ENCODE data around the gene NAPA. TPM values are rescaled to one million over a fixed set of nuclear protein-coding genes. Genes with fewer than 3 reads are reported as not detected.

The NAPA gene
- total RNA-seq, 1 experiment from 2014 or later = 61.3 TPM

DNA sequence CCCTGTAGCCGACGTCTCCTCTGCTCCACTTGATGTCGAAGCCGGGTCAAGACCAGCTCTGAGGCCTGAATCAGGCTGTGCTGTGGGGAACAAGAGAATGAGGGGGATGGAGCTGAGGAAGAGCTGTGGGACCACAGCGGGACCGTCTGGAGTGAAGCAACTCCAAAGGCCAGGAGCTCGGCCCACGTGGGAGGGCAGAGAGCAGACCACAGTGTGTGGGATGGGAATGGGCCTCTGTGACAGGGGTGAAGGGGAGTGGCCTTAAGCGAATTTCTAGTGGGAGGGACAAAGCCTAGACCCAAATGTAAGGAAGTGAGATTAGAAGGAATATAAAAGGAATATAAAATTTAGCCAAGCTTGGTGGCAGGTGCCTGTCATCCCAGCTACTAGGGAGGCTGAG, 39.4 kb downstream of the NAPA start (continued):
- TF ChIP-seq, protein P1, sequence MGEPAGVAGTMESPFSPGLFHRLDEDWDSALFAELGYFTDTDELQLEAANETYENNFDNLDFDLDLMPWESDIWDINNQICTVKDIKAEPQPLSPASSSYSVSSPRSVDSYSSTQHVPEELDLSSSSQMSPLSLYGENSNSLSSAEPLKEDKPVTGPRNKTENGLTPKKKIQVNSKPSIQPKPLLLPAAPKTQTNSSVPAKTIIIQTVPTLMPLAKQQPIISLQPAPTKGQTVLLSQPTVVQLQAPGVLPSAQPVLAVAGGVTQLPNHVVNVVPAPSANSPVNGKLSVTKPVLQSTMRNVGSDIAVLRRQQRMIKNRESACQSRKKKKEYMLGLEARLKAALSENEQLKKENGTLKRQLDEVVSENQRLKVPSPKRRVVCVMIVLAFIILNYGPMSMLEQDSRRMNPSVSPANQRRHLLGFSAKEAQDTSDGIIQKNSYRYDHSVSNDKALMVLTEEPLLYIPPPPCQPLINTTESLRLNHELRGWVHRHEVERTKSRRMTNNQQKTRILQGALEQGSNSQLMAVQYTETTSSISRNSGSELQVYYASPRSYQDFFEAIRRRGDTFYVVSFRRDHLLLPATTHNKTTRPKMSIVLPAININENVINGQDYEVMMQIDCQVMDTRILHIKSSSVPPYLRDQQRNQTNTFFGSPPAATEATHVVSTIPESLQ (CRISPR knock-in tag; IDR thresholded peaks at IDR 0.05) = no peak
- TF ChIP-seq SMAD3 (CRISPR knock-in tag; IDR thresholded peaks at IDR 0.05; ENCODE audit: borderline replicate concordance) = no peak

DNA sequence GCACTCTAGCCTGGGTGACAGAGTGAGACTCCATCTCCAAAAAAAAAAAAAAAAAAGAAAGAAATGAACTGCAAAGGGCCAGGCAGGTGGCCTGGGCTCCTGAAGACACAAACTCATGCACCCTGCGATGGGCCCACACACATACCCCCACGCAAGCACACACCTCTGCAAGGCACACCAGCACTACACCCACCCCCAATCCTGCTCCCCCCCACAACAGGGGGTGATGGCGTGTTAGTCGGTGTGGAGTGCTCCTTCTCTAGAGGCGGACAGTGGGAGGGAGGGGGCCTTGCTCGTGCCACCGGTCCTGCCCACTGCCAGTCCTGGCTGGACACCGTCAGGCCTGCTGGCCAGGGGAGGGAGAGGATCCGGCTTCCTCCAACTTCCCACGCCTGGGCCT, 41.5 kb downstream of the NAPA start:
- H3K27me3 Mint-ChIP-seq (ENCODE audit: low read depth) = peaks cover 15% of the 10 kb centered on the region
- H3K4me1 Mint-ChIP-seq = peaks cover 27% of the 10 kb centered on the region
- DNase-seq (ENCODE audit: low spot score) (no peak), ATAC-seq (no peak)
- ChIA-PET CTCF (interaction anchor here (0.6 to 3.2 kb wide), 3 partner anchors 10 to 234 kb away, joined by 3 to 15 read pairs (median 3); partner anchors contain the start of gene KPTN), POLR2A (no interaction called here)
- no peak overlapping the region for H3K4me3 Mint-ChIP-seq
- no peaks in the 10 kb centered on the region for H3K36me3 Mint-ChIP-seq
- no peaks in the 10 kb centered on the region for H3K9me3 Mint-ChIP-seq
- TF ChIP-seq, protein P2, sequence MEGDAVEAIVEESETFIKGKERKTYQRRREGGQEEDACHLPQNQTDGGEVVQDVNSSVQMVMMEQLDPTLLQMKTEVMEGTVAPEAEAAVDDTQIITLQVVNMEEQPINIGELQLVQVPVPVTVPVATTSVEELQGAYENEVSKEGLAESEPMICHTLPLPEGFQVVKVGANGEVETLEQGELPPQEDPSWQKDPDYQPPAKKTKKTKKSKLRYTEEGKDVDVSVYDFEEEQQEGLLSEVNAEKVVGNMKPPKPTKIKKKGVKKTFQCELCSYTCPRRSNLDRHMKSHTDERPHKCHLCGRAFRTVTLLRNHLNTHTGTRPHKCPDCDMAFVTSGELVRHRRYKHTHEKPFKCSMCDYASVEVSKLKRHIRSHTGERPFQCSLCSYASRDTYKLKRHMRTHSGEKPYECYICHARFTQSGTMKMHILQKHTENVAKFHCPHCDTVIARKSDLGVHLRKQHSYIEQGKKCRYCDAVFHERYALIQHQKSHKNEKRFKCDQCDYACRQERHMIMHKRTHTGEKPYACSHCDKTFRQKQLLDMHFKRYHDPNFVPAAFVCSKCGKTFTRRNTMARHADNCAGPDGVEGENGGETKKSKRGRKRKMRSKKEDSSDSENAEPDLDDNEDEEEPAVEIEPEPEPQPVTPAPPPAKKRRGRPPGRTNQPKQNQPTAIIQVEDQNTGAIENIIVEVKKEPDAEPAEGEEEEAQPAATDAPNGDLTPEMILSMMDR (IDR thresholded peaks at IDR 0.05) = no peak
- TF ChIP-seq NFYB (CRISPR knock-in tag; conservative IDR thresholded peaks at IDR 0.05; ENCODE audit: low read depth) (no peak), NFE2L1 (CRISPR knock-in tag; IDR thresholded peaks at IDR 0.05) (no peak), ZNF512 (CRISPR knock-in tag; IDR thresholded peaks at IDR 0.05; ENCODE audit: borderline replicate concordance) (no peak), PRRX2 (CRISPR knock-in tag; IDR thresholded peaks at IDR 0.05) (no peak), PREB (CRISPR knock-in tag; IDR thresholded peaks at IDR 0.05; ENCODE audit: borderline replicate concordance) (no peak), FOXK1 (CRISPR knock-in tag; IDR thresholded peaks at IDR 0.05) (no peak), ZNF317 (CRISPR knock-in tag; IDR thresholded peaks at IDR 0.05; ENCODE audit: borderline replicate concordance, low read depth) (no peak), GRHL2 (CRISPR knock-in tag; IDR thresholded peaks at IDR 0.05; ENCODE audit: insufficient replicate concordance, severe bottlenecking) (no peak), SP1 (CRISPR knock-in tag; conservative IDR thresholded peaks at IDR 0.05) (no peak), ZNF219 (CRISPR knock-in tag; IDR thresholded peaks at IDR 0.05; ENCODE audit: borderline replicate concordance) (no peak), FOXP1 (CRISPR knock-in tag; IDR thresholded peaks at IDR 0.05; ENCODE audit: borderline replicate concordance) (no peak)
- TF ChIP-seq, protein P3, sequence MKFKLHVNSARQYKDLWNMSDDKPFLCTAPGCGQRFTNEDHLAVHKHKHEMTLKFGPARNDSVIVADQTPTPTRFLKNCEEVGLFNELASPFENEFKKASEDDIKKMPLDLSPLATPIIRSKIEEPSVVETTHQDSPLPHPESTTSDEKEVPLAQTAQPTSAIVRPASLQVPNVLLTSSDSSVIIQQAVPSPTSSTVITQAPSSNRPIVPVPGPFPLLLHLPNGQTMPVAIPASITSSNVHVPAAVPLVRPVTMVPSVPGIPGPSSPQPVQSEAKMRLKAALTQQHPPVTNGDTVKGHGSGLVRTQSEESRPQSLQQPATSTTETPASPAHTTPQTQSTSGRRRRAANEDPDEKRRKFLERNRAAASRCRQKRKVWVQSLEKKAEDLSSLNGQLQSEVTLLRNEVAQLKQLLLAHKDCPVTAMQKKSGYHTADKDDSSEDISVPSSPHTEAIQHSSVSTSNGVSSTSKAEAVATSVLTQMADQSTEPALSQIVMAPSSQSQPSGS (CRISPR knock-in tag; IDR thresholded peaks at IDR 0.05; ENCODE audit: borderline replicate concordance, low read depth) = no peak
- TF ChIP-seq, protein P4, sequence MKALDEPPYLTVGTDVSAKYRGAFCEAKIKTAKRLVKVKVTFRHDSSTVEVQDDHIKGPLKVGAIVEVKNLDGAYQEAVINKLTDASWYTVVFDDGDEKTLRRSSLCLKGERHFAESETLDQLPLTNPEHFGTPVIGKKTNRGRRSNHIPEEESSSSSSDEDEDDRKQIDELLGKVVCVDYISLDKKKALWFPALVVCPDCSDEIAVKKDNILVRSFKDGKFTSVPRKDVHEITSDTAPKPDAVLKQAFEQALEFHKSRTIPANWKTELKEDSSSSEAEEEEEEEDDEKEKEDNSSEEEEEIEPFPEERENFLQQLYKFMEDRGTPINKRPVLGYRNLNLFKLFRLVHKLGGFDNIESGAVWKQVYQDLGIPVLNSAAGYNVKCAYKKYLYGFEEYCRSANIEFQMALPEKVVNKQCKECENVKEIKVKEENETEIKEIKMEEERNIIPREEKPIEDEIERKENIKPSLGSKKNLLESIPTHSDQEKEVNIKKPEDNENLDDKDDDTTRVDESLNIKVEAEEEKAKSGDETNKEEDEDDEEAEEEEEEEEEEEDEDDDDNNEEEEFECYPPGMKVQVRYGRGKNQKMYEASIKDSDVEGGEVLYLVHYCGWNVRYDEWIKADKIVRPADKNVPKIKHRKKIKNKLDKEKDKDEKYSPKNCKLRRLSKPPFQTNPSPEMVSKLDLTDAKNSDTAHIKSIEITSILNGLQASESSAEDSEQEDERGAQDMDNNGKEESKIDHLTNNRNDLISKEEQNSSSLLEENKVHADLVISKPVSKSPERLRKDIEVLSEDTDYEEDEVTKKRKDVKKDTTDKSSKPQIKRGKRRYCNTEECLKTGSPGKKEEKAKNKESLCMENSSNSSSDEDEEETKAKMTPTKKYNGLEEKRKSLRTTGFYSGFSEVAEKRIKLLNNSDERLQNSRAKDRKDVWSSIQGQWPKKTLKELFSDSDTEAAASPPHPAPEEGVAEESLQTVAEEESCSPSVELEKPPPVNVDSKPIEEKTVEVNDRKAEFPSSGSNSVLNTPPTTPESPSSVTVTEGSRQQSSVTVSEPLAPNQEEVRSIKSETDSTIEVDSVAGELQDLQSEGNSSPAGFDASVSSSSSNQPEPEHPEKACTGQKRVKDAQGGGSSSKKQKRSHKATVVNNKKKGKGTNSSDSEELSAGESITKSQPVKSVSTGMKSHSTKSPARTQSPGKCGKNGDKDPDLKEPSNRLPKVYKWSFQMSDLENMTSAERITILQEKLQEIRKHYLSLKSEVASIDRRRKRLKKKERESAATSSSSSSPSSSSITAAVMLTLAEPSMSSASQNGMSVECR (CRISPR knock-in tag; IDR thresholded peaks at IDR 0.05; ENCODE audit: borderline replicate concordance) = no peak
- TF ChIP-seq, protein P5, sequence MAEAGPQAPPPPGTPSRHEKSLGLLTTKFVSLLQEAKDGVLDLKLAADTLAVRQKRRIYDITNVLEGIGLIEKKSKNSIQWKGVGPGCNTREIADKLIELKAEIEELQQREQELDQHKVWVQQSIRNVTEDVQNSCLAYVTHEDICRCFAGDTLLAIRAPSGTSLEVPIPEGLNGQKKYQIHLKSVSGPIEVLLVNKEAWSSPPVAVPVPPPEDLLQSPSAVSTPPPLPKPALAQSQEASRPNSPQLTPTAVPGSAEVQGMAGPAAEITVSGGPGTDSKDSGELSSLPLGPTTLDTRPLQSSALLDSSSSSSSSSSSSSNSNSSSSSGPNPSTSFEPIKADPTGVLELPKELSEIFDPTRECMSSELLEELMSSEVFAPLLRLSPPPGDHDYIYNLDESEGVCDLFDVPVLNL (CRISPR knock-in tag; IDR thresholded peaks at IDR 0.05; ENCODE audit: borderline replicate concordance, low read depth) = no peak
- H3K27ac Mint-ChIP-seq = no peak overlapping the region
